HEK293 (cell line): ENCODE data around the gene OR10A5.
A peak's percentile ranks its signal among the peaks of the same experiment; 100 is the strongest.

Source experiments
- BCL11A ChIP-seq: fragments of 450-650 bp; formaldehyde crosslinking; IDR thresholded peaks from 2 replicates; pipeline ENCODE4 v1.5.1; 2016; ENCODE audit warnings: low read depth, missing biosample characterization, missing genetic modification characterization
- BCL6B ChIP-seq: fragments of 450-650 bp; formaldehyde crosslinking; IDR thresholded peaks from 2 replicates; pipeline ENCODE4 v1.5.1; 2017; ENCODE audit warnings: missing biosample characterization, missing genetic modification characterization
- KLF1 ChIP-seq: fragments of 450-650 bp; formaldehyde crosslinking; IDR thresholded peaks from 2 replicates; pipeline ENCODE4 v1.5.1; 2016; ENCODE audit warnings: missing biosample characterization, missing genetic modification characterization
- KLF8 ChIP-seq: fragments of 450-650 bp; formaldehyde crosslinking; IDR thresholded peaks from 2 replicates; pipeline ENCODE4 v1.5.1; 2016; ENCODE audit warnings: missing biosample characterization, missing genetic modification characterization
- MYNN ChIP-seq: fragments of 450-650 bp; formaldehyde crosslinking; IDR thresholded peaks from 2 replicates; pipeline ENCODE4 v1.5.1; 2016; ENCODE audit warnings: missing biosample characterization, missing genetic modification characterization, borderline replicate concordance
- SP3 ChIP-seq: fragments of 450-650 bp; formaldehyde crosslinking; IDR thresholded peaks from 2 replicates; pipeline ENCODE4 v1.5.1; 2016; ENCODE audit warnings: missing biosample characterization, missing genetic modification characterization
- TSHZ1 ChIP-seq: fragments of 450-650 bp; formaldehyde crosslinking; IDR thresholded peaks from 2 replicates; pipeline ENCODE4 v1.5.1; 2016; ENCODE audit warnings: missing biosample characterization, missing genetic modification characterization, borderline replicate concordance
- ZBTB26 ChIP-seq: fragments of 450-650 bp; formaldehyde crosslinking; optimal IDR thresholded peaks from 2 replicates; pipeline ENCODE3; 2016; ENCODE audit warnings: missing biosample characterization, mild to moderate bottlenecking, missing genetic modification characterization
- ZFP41 ChIP-seq: fragments of 450-650 bp; formaldehyde crosslinking; IDR thresholded peaks from 2 replicates; pipeline ENCODE4 v1.5.1; 2016; ENCODE audit warnings: missing biosample characterization, missing genetic modification characterization, borderline replicate concordance
- ZNF138 ChIP-seq: fragments of 450-650 bp; formaldehyde crosslinking; IDR thresholded peaks from 2 replicates; pipeline ENCODE4 v1.5.1; 2016; ENCODE audit warnings: missing biosample characterization, missing genetic modification characterization, borderline replicate concordance
- ZNF140 ChIP-seq: fragments of 450-650 bp; formaldehyde crosslinking; IDR thresholded peaks from 2 replicates; pipeline ENCODE4 v1.5.1; 2016; ENCODE audit warnings: missing biosample characterization, missing genetic modification characterization
- ZNF148 ChIP-seq: fragments of 450-650 bp; formaldehyde crosslinking; IDR thresholded peaks from 2 replicates; pipeline ENCODE4 v1.5.0; 2017; ENCODE audit warnings: missing biosample characterization, missing genetic modification characterization, borderline replicate concordance
- ZNF175 ChIP-seq: fragments of 450-650 bp; formaldehyde crosslinking; IDR thresholded peaks from 2 replicates; pipeline ENCODE4 v1.5.1; 2016; ENCODE audit warnings: missing biosample characterization, missing genetic modification characterization
- ZNF19 ChIP-seq: fragments of 450-650 bp; formaldehyde crosslinking; IDR thresholded peaks from 2 replicates; pipeline ENCODE4; 2016; ENCODE audit warnings: missing biosample characterization, missing genetic modification characterization, low read depth
- ZNF223 ChIP-seq: fragments of 450-650 bp; formaldehyde crosslinking; IDR thresholded peaks from 2 replicates; pipeline ENCODE4 v1.5.1; 2016; ENCODE audit warnings: missing biosample characterization, missing genetic modification characterization
- ZNF292 ChIP-seq: fragments of 450-650 bp; formaldehyde crosslinking; IDR thresholded peaks from 2 replicates; pipeline ENCODE4 v1.5.1; 2016; ENCODE audit warnings: low read depth, missing biosample characterization, missing genetic modification characterization, borderline replicate concordance
- ZNF311 ChIP-seq: fragments of 450-650 bp; formaldehyde crosslinking; IDR thresholded peaks from 2 replicates; pipeline ENCODE4 v1.5.1; 2017; ENCODE audit warnings: missing biosample characterization, missing genetic modification characterization, borderline replicate concordance
- ZNF324 ChIP-seq: fragments of 450-650 bp; formaldehyde crosslinking; IDR thresholded peaks from 2 replicates; pipeline ENCODE4 v1.5.1; 2016; ENCODE audit warnings: missing biosample characterization, missing genetic modification characterization
- ZNF354C ChIP-seq: fragments of 450-650 bp; formaldehyde crosslinking; IDR thresholded peaks from 2 replicates; pipeline ENCODE4 v1.5.1; 2016; ENCODE audit warnings: missing biosample characterization, missing genetic modification characterization, low read depth, borderline replicate concordance
- ZNF366 ChIP-seq: fragments of 450-650 bp; formaldehyde crosslinking; conservative IDR thresholded peaks from 2 replicates; pipeline ENCODE4 v1.5.1; 2016; ENCODE audit warnings: missing biosample characterization, missing genetic modification characterization
- ZNF394 ChIP-seq: fragments of 450-650 bp; formaldehyde crosslinking; IDR thresholded peaks from 2 replicates; pipeline ENCODE4 v1.5.1; 2016; ENCODE audit warnings: missing biosample characterization, missing genetic modification characterization, mild to moderate bottlenecking, moderate library complexity, borderline replicate concordance
- ZNF473 ChIP-seq: fragments of 450-650 bp; formaldehyde crosslinking; IDR thresholded peaks from 2 replicates; pipeline ENCODE4 v1.5.1; 2017; ENCODE audit warnings: missing biosample characterization, missing genetic modification characterization
- ZNF488 ChIP-seq: fragments of 450-650 bp; formaldehyde crosslinking; IDR thresholded peaks from 2 replicates; pipeline ENCODE4 v1.5.1; 2016; ENCODE audit warnings: missing biosample characterization, missing genetic modification characterization
- ZNF530 ChIP-seq: fragments of 450-650 bp; formaldehyde crosslinking; IDR thresholded peaks from 2 replicates; pipeline ENCODE4 v1.5.1; 2016; ENCODE audit warnings: low read depth, missing biosample characterization, missing genetic modification characterization
- ZNF549 ChIP-seq: fragments of 450-650 bp; IDR thresholded peaks from 2 replicates; pipeline ENCODE4 v1.5.1; 2018; ENCODE audit warnings: missing biosample characterization, missing genetic modification characterization, mild to moderate bottlenecking, inconsistent platforms, moderate library complexity
- ZNF610 ChIP-seq: fragments of 450-650 bp; formaldehyde crosslinking; IDR thresholded peaks from 2 replicates; pipeline ENCODE4 v1.5.1; 2016; ENCODE audit warnings: missing biosample characterization, missing genetic modification characterization, borderline replicate concordance
- ZNF629 ChIP-seq: fragments of 450-650 bp; formaldehyde crosslinking; IDR thresholded peaks from 2 replicates; pipeline ENCODE4 v1.5.1; 2017; ENCODE audit warnings: missing biosample characterization, missing genetic modification characterization
- ZNF645 ChIP-seq: fragments of 450-650 bp; formaldehyde crosslinking; IDR thresholded peaks from 2 replicates; pipeline ENCODE4; 2016; ENCODE audit warnings: missing biosample characterization, missing genetic modification characterization
- ZNF658 ChIP-seq: fragments of 450-650 bp; formaldehyde crosslinking; IDR thresholded peaks from 2 replicates; pipeline ENCODE4; 2016; ENCODE audit warnings: missing biosample characterization, missing genetic modification characterization
- ZNF830 ChIP-seq: fragments of 450-650 bp; IDR thresholded peaks from 2 replicates; pipeline ENCODE4 v1.5.0; 2018; ENCODE audit warnings: missing biosample characterization, missing genetic modification characterization, low read depth, mild to moderate bottlenecking, moderate library complexity

OR10A5 gene

GRCh38 chr11:6825231-6825744, 20.2 kb upstream of the OR10A5 start (continued):
- TF ChIP-seq ZNF138 (tag by site-specific recombination) (no peak), ZNF292 (no peak), ZNF610 (tag by site-specific recombination) (no peak), ZNF366 (tag by site-specific recombination) (peak; percentile 43; the same call in 1 of the 2 replicates), ZNF140 (no peak), KLF8 (0 out of 2 replicates have a peak, but pooled peaks have one; percentile 42), ZNF830 (tag by site-specific recombination) (no peak), ZNF658 (tag by site-specific recombination) (no peak), KLF1 (tag by site-specific recombination) (no peak), ZNF394 (tag by site-specific recombination) (peak; percentile 12; the same call in 1 of the 2 replicates), ZBTB26 (tag by site-specific recombination) (no peak), BCL6B (no peak), BCL11A (no peak), ZNF311 (no peak), ZNF629 (tag by site-specific recombination) (peak; percentile 95), ZNF488 (tag by site-specific recombination) (no peak), ZNF530 (tag by site-specific recombination) (no peak), ZNF19 (no peak), ZNF175 (tag by site-specific recombination) (no peak), ZNF354C (tag by site-specific recombination) (no peak), ZNF549 (no peak), ZNF645 (no peak), MYNN (tag by site-specific recombination) (no peak), TSHZ1 (0 out of 2 replicates have a peak, but pooled peaks have one; percentile 12), ZNF324 (tag by site-specific recombination) (peak; percentile 62; the same call in 1 of the 2 replicates), ZNF473 (tag by site-specific recombination) (no peak), ZNF223 (tag by site-specific recombination) (no peak), ZFP41 (tag by site-specific recombination) (no peak), SP3 (tag by site-specific recombination) (peak; percentile 41; the same call in 1 of the 2 replicates), ZNF148 (tag by site-specific recombination) (no peak)
